Breast epithelium (tissue), 3 donors: Measurements from ENCODE around the gene MALAT1.

ENCODE experiments used
- CTCF ChIP-seq, 3 donors: fragments of 450-650 bp; IDR thresholded peaks; one replicate each; pipeline ENCODE4 v1.5.1; 2016 to 2017; ENCODE audit warnings: antibody characterized with exemption in 3 of 3, mild to moderate bottlenecking in 3 of 3, moderate library complexity in 3 of 3
- POLR2A ChIP-seq: fragments of 450-650 bp; IDR thresholded peaks from one replicate; pipeline ENCODE4 v1.6.1; 2016; ENCODE audit warnings: antibody characterized with exemption, mild to moderate bottlenecking, moderate library complexity
- POLR2AphosphoS5 ChIP-seq, 3 donors: sonication (generic); formaldehyde crosslinking; IDR thresholded peaks; one replicate each; pipeline ENCODE4 v1.6.1; 2017; ENCODE audit warnings: antibody characterized with exemption in 3 of 3

DNA sequence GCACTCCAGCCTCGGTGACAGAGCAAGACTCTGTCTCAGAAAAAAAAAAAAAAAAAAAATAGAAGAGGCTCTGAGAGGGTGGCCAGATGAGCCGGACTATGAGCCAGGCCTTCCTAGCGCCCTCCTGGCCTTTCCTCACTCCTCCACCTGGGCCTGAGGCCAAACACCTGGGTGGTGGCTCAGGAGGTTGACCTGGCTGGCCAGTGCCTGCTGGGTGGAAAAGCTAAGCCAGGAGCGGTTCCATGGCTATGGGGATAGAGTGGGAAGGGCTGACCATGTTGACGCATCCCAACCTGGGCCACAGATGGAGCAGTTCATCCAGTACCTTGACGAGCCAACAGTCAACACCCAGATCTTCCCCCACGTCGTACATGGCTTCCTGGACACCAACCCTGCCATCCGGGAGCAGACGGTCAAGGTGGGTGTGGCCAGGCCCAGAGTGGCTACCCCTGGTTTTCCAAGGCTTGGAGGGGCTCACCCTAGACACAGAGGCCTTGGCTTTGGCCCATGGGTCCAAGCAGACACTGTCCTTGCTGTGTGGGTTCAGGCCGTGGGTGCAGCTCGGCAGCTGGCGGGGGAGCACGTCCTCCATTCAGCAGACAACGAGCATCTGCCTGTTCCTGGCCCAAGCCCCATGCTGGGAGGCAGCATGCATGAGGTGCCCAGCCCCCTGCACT lies 33.7 kb downstream of the MALAT1 start:
- TF ChIP-seq CTCF (IDR thresholded peaks at IDR 0.05) = no peak
- TF ChIP-seq POLR2A = no peak
- TF ChIP-seq POLR2AphosphoS5 (IDR thresholded peaks at IDR 0.05) = no peak
